GM10266 (cell line): ENCODE data around the gene CALY.

Experiments
- DNase-seq: peaks from one replicate; pipeline ENCODE4 v3.0.0; 2012; ENCODE audit errors: extremely low spot score
- CTCF ChIP-seq: IDR thresholded peaks from 2 replicates; pipeline ENCODE4 v1.5.1; 2012; ENCODE audit warnings: mild to moderate bottlenecking, low read depth; ENCODE audit not compliant: control insufficient read depth, insufficient read depth; ENCODE audit errors: missing control alignments

Gene CALY

GRCh38 chr10:133303206-133303605, 33.5 kb downstream of the CALY start:
- no peak for TF ChIP-seq CTCF

GRCh38 chr10:133302230-133302629, 34.5 kb downstream of the CALY start:
- TF ChIP-seq CTCF: no peak
- DNase-seq: no peak

More at GRCh38 chr10:133303206-133303605, 33.5 kb downstream of the CALY start:
- no peak for DNase-seq

GRCh38 chr10:133299738-133300137, 37.0 kb downstream of the CALY start:
- DNase-seq: no peak
- TF ChIP-seq CTCF: no peak

GRCh38 chr10:133299224-133299623, 37.5 kb downstream of the CALY start:
- DNase-seq: no peak
- TF ChIP-seq CTCF: no peak

GRCh38 chr10:133298466-133298865, 38.2 kb downstream of the CALY start:
- TF ChIP-seq CTCF: no peak
- no peak for DNase-seq

- TF ChIP-seq CTCF: no peak
- no peak for DNase-seq
Observed at GRCh38 chr10:133297504-133297903, 39.2 kb downstream of the CALY start.

GRCh38 chr10:133295426-133296320, 41.0 kb downstream of the CALY start:
- TF ChIP-seq CTCF: no peak

More at GRCh38 chr10:133295426-133296320, 41.0 kb downstream of the CALY start:
- DNase-seq: no peak
